PC-3 (cell line): ENCODE data around the gene TMEM221.

Experiments
- EZH2 ChIP-seq: fragments of 300-600 bp; sonication (generic); IDR thresholded peaks from one replicate; pipeline ENCODE4 v1.6.1; 2017; ENCODE audit warnings: antibody characterized with exemption, mild to moderate bottlenecking, low read length; ENCODE audit not compliant: unreplicated experiment
- EZH2phosphoT487 ChIP-seq: fragments of 300-600 bp; sonication (generic); IDR thresholded peaks from 2 replicates; pipeline ENCODE4 v1.6.1; 2018; ENCODE audit warnings: mild to moderate bottlenecking, antibody characterized with exemption, low read length, borderline replicate concordance
- TF ChIP-seq, protein P1 (sequence below): fragments of 300-600 bp; sonication (generic); conservative IDR thresholded peaks from 2 replicates; pipeline ENCODE4 v1.5.1; 2017; ENCODE audit warnings: antibody characterized with exemption, low read depth, mild to moderate bottlenecking, low read length

DNA sequence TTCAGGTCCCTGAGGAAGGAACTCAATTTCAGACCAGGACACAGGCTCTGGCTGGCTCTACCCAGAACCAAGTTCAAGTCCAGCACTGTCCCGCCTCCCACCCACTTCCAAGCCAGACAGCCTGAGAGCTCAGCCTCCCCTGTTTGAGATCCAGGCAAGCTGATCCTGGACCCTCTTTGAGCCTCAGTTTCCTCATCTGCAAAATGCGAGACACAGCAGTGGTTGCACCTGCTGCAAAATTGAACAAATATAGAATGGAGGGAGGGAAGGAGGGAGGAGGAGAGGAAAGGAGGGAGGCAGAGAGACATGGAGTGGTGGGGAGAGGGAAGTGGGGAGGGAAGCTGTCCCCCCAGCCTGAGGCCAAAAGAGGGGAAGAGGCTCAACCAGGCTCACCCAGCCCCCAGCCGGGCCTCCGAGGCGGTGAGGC is 751 bp downstream of the TMEM221 start:
- TF ChIP-seq, protein P1, sequence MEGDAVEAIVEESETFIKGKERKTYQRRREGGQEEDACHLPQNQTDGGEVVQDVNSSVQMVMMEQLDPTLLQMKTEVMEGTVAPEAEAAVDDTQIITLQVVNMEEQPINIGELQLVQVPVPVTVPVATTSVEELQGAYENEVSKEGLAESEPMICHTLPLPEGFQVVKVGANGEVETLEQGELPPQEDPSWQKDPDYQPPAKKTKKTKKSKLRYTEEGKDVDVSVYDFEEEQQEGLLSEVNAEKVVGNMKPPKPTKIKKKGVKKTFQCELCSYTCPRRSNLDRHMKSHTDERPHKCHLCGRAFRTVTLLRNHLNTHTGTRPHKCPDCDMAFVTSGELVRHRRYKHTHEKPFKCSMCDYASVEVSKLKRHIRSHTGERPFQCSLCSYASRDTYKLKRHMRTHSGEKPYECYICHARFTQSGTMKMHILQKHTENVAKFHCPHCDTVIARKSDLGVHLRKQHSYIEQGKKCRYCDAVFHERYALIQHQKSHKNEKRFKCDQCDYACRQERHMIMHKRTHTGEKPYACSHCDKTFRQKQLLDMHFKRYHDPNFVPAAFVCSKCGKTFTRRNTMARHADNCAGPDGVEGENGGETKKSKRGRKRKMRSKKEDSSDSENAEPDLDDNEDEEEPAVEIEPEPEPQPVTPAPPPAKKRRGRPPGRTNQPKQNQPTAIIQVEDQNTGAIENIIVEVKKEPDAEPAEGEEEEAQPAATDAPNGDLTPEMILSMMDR, result no peak
- TF ChIP-seq EZH2phosphoT487 (no peak), EZH2 (no peak)
